A549 (cell line): Measurements from ENCODE around the gene HS3ST4.

Experiments
- CTCF ChIP-seq: fragments of >200 bp; sonication (Bioruptor Twin); formaldehyde crosslinking; IDR thresholded peaks from 3 replicates; pipeline ENCODE4 v1.5.1; 2016
- EP300 ChIP-seq, 2 experiments: fragments of >200 bp; sonication (Bioruptor Twin); formaldehyde crosslinking; IDR thresholded peaks; 2 replicates in 1 of 2; 3 replicates in 1 of 2; pipeline ENCODE4 v1.6.1; 2016 to 2017
- HOXB5 ChIP-seq: fragments of 250-450 bp; sonication (Bioruptor Pico); IDR thresholded peaks from 2 replicates; pipeline ENCODE4 v1.5.0; 2020; ENCODE audit warnings: mild to moderate bottlenecking, moderate library complexity
- REST ChIP-seq: fragments of 200-600 bp; sonication (generic); IDR thresholded peaks from 2 replicates; pipeline ENCODE4 v1.6.1; 2016; ENCODE audit warnings: antibody characterized with exemption, mild to moderate bottlenecking, moderate library complexity

GRCh38 chr16:26091511-26091910 is 399.8 kb downstream of the HS3ST4 start:
- no peak for TF ChIP-seq CTCF
- no peak for TF ChIP-seq HOXB5
- no peak for TF ChIP-seq REST
- no peak for TF ChIP-seq EP300 (IDR thresholded peaks at IDR 0.05)
